Sigmoid colon (tissue), 4 donors: ENCODE measurements around the gene GRAMD4.

Experiments
- POLR2A ChIP-seq, 2 donors: fragments of 450-650 bp; IDR thresholded peaks; one replicate each; pipeline ENCODE4 v1.6.1; 2016; ENCODE audit warnings: antibody characterized with exemption in 2 of 2, mild to moderate bottlenecking in 2 of 2, moderate library complexity in 2 of 2
- POLR2AphosphoS5 ChIP-seq, 4 donors: sonication (generic); formaldehyde crosslinking; IDR thresholded peaks; one replicate each; pipeline ENCODE4 v1.6.1; 2017; ENCODE audit warnings: antibody characterized with exemption in 4 of 4
- TF ChIP-seq, protein P1 (sequence below), 4 experiments: fragments of 450-650 bp in 3 of 4; fragments of 200-600 bp in 1 of 4; IDR thresholded peaks; one replicate each; pipeline ENCODE4 v1.5.1; 2016 to 2019; ENCODE audit warnings: antibody characterized with exemption in 4 of 4, mild to moderate bottlenecking in 3 of 4, moderate library complexity in 2 of 4

GRCh38 chr22:46577368-46578249, 42.6 kb upstream of the GRAMD4 start:
- TF ChIP-seq, protein P1, sequence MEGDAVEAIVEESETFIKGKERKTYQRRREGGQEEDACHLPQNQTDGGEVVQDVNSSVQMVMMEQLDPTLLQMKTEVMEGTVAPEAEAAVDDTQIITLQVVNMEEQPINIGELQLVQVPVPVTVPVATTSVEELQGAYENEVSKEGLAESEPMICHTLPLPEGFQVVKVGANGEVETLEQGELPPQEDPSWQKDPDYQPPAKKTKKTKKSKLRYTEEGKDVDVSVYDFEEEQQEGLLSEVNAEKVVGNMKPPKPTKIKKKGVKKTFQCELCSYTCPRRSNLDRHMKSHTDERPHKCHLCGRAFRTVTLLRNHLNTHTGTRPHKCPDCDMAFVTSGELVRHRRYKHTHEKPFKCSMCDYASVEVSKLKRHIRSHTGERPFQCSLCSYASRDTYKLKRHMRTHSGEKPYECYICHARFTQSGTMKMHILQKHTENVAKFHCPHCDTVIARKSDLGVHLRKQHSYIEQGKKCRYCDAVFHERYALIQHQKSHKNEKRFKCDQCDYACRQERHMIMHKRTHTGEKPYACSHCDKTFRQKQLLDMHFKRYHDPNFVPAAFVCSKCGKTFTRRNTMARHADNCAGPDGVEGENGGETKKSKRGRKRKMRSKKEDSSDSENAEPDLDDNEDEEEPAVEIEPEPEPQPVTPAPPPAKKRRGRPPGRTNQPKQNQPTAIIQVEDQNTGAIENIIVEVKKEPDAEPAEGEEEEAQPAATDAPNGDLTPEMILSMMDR (IDR thresholded peaks at IDR 0.05) = no peak
- TF ChIP-seq POLR2A (IDR thresholded peaks at IDR 0.05) (no peak), POLR2AphosphoS5 (IDR thresholded peaks at IDR 0.05) (no peak)
